Progenitor cell of endocrine pancreas (in vitro differentiated cells): Measurements from ENCODE around the gene H3-3A. TPM values are rescaled to one million over a fixed set of nuclear protein-coding genes. Genes with fewer than 3 reads are reported as not detected.
A peak's percentile ranks its signal among the peaks of the same experiment; 100 is the strongest.

Experiments used
- DNase-seq: peaks from one replicate; pipeline ENCODE4 v3.0.0; 2021; ENCODE audit warnings: low spot score; ENCODE audit not compliant: unreplicated experiment
- H3K27ac Mint-ChIP-seq: 2 replicates; pipeline ENCODE4 v1.8.0; 2021; ENCODE audit warnings: mild to moderate bottlenecking, moderate library complexity, mixed read lengths
- H3K27me3 Mint-ChIP-seq: 2 replicates; pipeline ENCODE4 v1.8.0; 2021; ENCODE audit warnings: mixed read lengths
- H3K36me3 Mint-ChIP-seq: 2 replicates; pipeline ENCODE4 v1.8.0; 2022; ENCODE audit warnings: mixed read lengths; ENCODE audit not compliant: insufficient read depth
- H3K4me1 Mint-ChIP-seq: 2 replicates; pipeline ENCODE4 v1.8.0; 2021; ENCODE audit warnings: low read depth, mixed read lengths
- H3K4me3 Mint-ChIP-seq: 2 replicates; pipeline ENCODE4 v1.8.0; 2021; ENCODE audit warnings: low read depth, mild to moderate bottlenecking, moderate library complexity, mixed read lengths
- H3K9me3 Mint-ChIP-seq: 2 replicates; pipeline ENCODE4 v1.8.0; 2021; ENCODE audit warnings: low read depth, mixed read lengths
- total RNA-seq: library from RNA; stranded (reverse); gene quantifications from 2 replicates; pipeline ENCODE4 v1.2.1, GENCODE V29; 2021
- TF ChIP-seq, protein P1 (sequence below): fragments of 200-600 bp; sonication (generic); IDR thresholded peaks from one replicate; pipeline ENCODE4 v1.5.0; 2021; ENCODE audit warnings: antibody characterized with exemption, mild to moderate bottlenecking; ENCODE audit not compliant: unreplicated experiment

The H3-3A gene
- total RNA-seq, 1 donor from 2014 or later, result 1,313 TPM

DNA sequence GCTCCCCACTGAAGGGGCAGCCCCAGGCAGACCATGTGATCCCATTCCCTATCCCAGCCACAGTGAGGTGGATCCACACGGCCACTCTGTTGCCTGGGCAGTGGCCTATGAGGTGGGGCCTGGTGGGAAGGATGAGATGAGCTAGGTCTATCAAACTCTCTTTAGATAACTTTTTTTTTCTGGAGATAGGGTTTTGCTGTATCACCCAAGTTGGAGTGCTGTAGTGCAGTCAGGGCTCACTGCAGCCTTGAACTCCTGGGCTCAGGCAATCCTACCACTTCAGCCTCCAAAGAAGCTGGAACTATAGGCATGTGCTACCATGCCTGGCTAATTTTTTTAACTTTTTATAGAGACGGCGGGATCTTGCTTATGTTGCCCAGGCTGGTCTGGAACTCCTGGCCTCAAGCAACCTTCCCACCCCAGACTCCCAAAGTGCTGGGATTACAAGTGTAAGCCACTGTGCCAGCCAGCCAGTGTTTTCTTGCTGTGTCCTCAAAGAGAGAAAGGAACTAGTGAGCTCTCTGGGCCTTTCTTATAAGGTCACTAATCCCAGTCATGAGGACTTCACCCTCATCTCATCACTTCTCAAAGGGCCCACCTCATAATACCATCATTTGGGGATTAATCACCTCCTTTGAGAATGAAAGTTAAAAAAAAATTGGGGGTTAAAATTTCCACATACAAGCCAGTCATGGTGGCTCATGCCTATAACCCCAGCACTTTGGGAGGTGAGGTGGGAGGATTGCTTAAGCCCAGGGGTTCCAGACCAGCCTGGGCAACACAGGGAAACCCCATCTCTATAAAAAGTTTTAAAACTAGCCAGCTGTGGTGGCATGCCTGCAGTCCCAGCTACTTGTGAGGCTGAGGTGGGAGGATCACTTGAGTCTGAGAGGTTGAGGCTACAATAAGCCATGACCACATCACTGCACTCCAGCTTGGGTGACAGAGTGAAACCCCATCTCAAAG, 36.6 kb downstream of the H3-3A start:
- TF ChIP-seq, protein P1, sequence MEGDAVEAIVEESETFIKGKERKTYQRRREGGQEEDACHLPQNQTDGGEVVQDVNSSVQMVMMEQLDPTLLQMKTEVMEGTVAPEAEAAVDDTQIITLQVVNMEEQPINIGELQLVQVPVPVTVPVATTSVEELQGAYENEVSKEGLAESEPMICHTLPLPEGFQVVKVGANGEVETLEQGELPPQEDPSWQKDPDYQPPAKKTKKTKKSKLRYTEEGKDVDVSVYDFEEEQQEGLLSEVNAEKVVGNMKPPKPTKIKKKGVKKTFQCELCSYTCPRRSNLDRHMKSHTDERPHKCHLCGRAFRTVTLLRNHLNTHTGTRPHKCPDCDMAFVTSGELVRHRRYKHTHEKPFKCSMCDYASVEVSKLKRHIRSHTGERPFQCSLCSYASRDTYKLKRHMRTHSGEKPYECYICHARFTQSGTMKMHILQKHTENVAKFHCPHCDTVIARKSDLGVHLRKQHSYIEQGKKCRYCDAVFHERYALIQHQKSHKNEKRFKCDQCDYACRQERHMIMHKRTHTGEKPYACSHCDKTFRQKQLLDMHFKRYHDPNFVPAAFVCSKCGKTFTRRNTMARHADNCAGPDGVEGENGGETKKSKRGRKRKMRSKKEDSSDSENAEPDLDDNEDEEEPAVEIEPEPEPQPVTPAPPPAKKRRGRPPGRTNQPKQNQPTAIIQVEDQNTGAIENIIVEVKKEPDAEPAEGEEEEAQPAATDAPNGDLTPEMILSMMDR, result no peak
- H3K36me3 Mint-ChIP-seq, result no peaks in the 10 kb centered on the region
- H3K9me3 Mint-ChIP-seq, result no peaks in the 10 kb centered on the region
- no peak overlapping the region for H3K27ac Mint-ChIP-seq
- peaks cover 24% of the 10 kb centered on the region for H3K27me3 Mint-ChIP-seq
- peaks cover 2% of the 10 kb centered on the region for H3K4me1 Mint-ChIP-seq
- H3K4me3 Mint-ChIP-seq, result no peak overlapping the region
- DNase-seq, result no peak

DNA sequence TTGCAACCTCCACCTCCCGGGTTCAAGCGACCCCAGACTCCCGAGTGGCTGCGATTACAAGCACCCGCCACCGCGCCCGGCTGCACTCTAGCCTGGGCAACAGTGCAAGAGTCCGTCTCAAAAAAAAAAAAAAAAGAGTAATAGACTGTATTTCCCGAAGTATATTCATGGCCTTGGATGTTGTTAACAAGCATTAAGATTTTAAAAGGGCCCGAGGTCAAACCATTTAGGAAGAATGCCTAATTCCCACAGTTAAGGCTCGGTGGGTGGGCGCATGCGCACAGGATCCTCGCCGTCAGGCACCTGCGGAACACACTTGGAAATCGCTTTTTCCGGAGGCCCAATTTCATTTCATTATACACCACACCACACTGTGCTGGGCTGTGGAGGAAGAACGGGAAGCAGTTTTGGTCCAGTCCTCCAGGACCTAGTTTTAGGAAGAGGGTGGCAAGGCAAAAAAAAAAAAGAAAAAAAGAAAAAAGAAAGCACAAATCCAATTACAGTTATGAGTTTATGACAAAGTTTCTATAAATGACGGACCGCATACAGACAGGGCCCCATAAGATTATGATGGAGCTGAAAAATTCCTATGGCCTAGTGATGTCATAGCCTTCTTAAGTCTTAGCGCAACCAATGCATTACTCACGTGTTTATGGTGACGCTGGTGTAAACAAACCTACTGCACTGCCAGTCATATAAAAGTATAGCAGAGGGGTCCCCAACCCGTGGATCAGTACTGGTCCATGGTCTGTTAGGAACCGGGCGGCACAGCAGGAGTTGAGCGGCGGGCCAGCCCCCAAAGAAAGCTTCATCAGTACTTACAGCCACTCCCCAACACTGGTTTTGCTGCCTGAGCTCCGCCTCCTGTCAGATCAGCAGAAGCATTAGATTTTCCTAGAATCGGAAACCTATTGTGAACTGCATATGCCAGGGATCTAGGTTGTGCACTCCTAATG, 38.2 kb downstream of the H3-3A start:
- Mint-ChIP-seq H3K4me3 (peak overlapping the region; percentile 74), H3K36me3 (no peaks in the 10 kb centered on the region), H3K4me1 (peaks cover 2% of the 10 kb centered on the region), H3K9me3 (no peaks in the 10 kb centered on the region), H3K27ac (peak overlapping the region; percentile 88), H3K27me3 (peaks cover 32% of the 10 kb centered on the region)
- no peak for DNase-seq
- TF ChIP-seq, protein P1, result peak; percentile 25

DNA sequence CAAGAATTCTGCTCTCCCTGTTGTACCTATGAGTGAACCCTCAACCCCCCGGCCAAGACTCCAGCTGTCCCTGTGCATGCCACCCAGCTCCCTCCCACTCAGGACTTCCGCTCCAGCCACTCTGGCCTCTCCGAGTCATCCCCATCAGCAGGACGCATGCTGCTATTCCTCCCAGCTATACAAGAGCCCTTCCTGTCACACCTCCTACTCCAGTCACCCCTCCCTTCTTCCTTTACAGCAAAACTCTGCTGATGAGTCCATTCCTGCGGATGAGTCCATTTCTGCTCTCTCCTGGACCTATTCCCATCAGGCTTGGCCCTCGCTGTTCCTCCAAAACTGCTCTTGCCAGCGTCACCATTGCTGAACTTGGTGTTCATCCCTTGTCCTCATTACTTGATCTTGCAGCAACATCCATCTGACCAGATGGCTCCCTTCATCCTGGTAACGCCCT, 42.2 kb downstream of the H3-3A start:
- H3K27ac Mint-ChIP-seq, result no peak overlapping the region
- H3K4me3 Mint-ChIP-seq, result no peak overlapping the region
- TF ChIP-seq, protein P1, result no peak
- H3K9me3 Mint-ChIP-seq, result no peaks in the 10 kb centered on the region
- peaks cover 10% of the 10 kb centered on the region for H3K4me1 Mint-ChIP-seq
- peaks cover 16% of the 10 kb centered on the region for H3K27me3 Mint-ChIP-seq
- H3K36me3 Mint-ChIP-seq, result no peaks in the 10 kb centered on the region
- no peak for DNase-seq

DNA sequence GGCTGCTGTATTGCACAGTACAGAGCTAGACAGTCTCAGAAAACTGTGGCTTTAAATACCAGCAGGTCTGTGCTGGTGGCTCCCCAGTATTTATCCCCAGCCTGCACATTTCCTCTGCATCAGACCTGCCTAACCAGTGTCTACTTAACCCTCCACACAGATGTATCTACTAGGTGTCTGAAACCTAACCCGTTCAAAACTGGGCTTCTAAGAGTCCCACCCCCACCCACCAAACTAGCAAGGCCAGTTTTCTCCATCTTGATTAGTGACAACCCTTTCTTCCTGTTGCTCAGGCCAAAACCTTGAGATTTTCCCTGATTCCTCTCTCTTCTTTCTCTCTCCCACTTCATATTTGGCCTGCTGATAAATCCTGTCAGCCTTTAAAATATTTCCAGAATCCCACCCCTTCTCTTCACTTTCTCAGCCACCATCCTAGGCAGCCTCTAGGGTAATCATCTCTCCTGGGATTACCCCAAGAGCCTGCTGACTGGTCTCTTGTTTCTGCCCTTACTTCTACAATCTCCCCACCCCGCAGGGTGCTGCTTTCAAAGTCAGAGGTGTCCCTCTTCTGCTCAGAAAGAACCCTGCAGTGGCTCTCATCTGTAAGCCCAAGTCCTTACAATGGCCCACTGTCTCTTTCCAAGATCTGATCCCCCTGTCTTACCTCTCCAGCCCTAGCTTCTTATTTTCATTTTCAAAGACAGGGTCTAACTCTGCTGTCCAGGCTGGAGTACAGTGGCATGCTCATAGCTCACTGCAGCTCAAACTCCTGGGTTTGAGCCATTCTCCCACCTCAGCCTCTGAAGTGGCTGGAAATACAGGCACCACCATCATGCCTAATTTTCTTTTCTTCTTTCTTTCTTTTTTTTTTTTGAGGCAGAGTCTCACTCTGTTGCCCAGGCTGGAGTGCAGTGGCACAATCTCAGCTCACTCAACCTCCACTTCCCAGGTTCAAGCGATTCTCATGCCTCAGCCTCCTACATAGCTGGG, 45.2 kb downstream of the H3-3A start:
- TF ChIP-seq, protein P1, result no peak
- peaks cover 16% of the 10 kb centered on the region for H3K4me1 Mint-ChIP-seq
- peaks cover 15% of the 10 kb centered on the region for H3K27me3 Mint-ChIP-seq
- no peaks in the 10 kb centered on the region for H3K9me3 Mint-ChIP-seq
- H3K27ac Mint-ChIP-seq, result no peak overlapping the region
- no peak overlapping the region for H3K4me3 Mint-ChIP-seq
- H3K36me3 Mint-ChIP-seq, result no peaks in the 10 kb centered on the region
- no peak for DNase-seq
